AG08395 (cell line): Measurements from ENCODE around the gene CCDC38.
"Not testable (repeated sequence)": the region's sequence is repeated elsewhere in the genome, so short reads cannot be mapped to it uniquely, and the experiment has no call there.

Experiments used
- DNase-seq: peaks from one replicate; pipeline ENCODE4 v3.0.0; 2012; ENCODE audit warnings: mixed read lengths, low spot score

Gene CCDC38

GRCh38 chr12:95942524-95943329, at the start of gene CCDC38:
Gene CCDC38, minus strand, starts transcription at chr12:95942614. Its CDS starts 6,105 bp downstream, at chr12:95936509.
- DNase-seq, result peak; percentile 76

- DNase-seq, result no peak
These were observed 47.7 kb upstream of the CCDC38 start for GRCh38 chr12:95990136-95990535.

- no peak for DNase-seq
These were observed 47.2 kb upstream of the CCDC38 start for GRCh38 chr12:95989504-95990123.

GRCh38 chr12:95988506-95989275, 46.3 kb upstream of the CCDC38 start:
- no peak for DNase-seq

- DNase-seq, result no peak
These were observed 44.5 kb upstream of the CCDC38 start for GRCh38 chr12:95986635-95987570.

GRCh38 chr12:95984682-95985081, 42.3 kb upstream of the CCDC38 start:
- no peak for DNase-seq

GRCh38 chr12:95982602-95983001, 40.2 kb upstream of the CCDC38 start:
- no peak for DNase-seq

- DNase-seq, result no peak
These were observed 38.0 kb upstream of the CCDC38 start for GRCh38 chr12:95980437-95980836.

GRCh38 chr12:95978774-95979173, 36.4 kb upstream of the CCDC38 start:
- DNase-seq, result no peak

GRCh38 chr12:95978351-95978750, 35.9 kb upstream of the CCDC38 start:
- DNase-seq, result no peak

- no peak for DNase-seq
These were observed 35.4 kb upstream of the CCDC38 start for GRCh38 chr12:95977764-95978305.

- DNase-seq, result no peak
These were observed 34.0 kb upstream of the CCDC38 start for GRCh38 chr12:95976416-95976832.

- no peak for DNase-seq
These were observed 33.1 kb upstream of the CCDC38 start for GRCh38 chr12:95975491-95975890.

GRCh38 chr12:95974358-95974757, 31.9 kb upstream of the CCDC38 start:
- DNase-seq, result no peak

- no peak for DNase-seq
These were observed 30.5 kb upstream of the CCDC38 start for GRCh38 chr12:95972832-95973456.

GRCh38 chr12:95970905-95971304, 28.5 kb upstream of the CCDC38 start:
- no peak for DNase-seq

- DNase-seq, result not testable (repeated sequence)
These were observed 26.7 kb upstream of the CCDC38 start for GRCh38 chr12:95969116-95969515.

GRCh38 chr12:95967301-95967700, 24.9 kb upstream of the CCDC38 start:
- DNase-seq, result no peak

GRCh38 chr12:95966287-95966870, 24.0 kb upstream of the CCDC38 start:
- DNase-seq, result no peak

- no peak for DNase-seq
These were observed 20.7 kb upstream of the CCDC38 start for GRCh38 chr12:95963096-95963495.
